Mucosa of descending colon (tissue), 3 donors: Measurements from ENCODE around the gene PHTF2. TPM values are rescaled to one million over a fixed set of nuclear protein-coding genes. Genes with fewer than 3 reads are reported as not detected.

Source experiments
- ATAC-seq: fragments of 200-7000 bp; cut with Tn5 transposase; one replicate; pipeline ENCODE4 v1.9.1; 2020; ENCODE audit warnings: mild to moderate bottlenecking, moderate library complexity
- DNase-seq, 3 donors: peaks; one replicate each; pipeline ENCODE4 v3.0.0-alpha.2; 2020
- H3K36me3 ChIP-seq: fragments of 200-600 bp; one replicate; pipeline ENCODE4 v1.8.0; 2021; ENCODE audit warnings: low read depth, mild to moderate bottlenecking
- H3K4me1 ChIP-seq: fragments of 200-600 bp; one replicate; pipeline ENCODE4 v1.8.0; 2021; ENCODE audit warnings: low read depth, mild to moderate bottlenecking
- H3K4me3 ChIP-seq: fragments of 200-600 bp; one replicate; pipeline ENCODE4 v1.8.0; 2021; ENCODE audit warnings: mild to moderate bottlenecking
- H3K9me3 ChIP-seq: fragments of 200-600 bp; one replicate; pipeline ENCODE4 v1.8.0; 2021; ENCODE audit warnings: mild to moderate bottlenecking
- intact Hi-C, 2 donors: fragments of 100-400 bp; cut with DNase I in 1 of 2; cut with micrococcal nuclease in 1 of 2; formaldehyde crosslinking; loops; one replicate each; pipeline versions ENCODE4 v1.11.0 to v1.11.1; 2022; cut with DNase I, micrococcal nuclease
- total RNA-seq, 3 donors: library from RNA; stranded (reverse); fragmentation: NEBNext Ultra II Directional in 2 of 3; extraction: Animal tissue kit (Norgen Biotek cat#: 25700) in 2 of 3; gene quantifications; one replicate each; pipeline versions ENCODE4 v1.2.1 to v1.2.4, GENCODE V29; 2021 to 2023
- TF ChIP-seq, protein P1 (sequence below): fragments of 200-600 bp; IDR thresholded peaks from one replicate; pipeline ENCODE4 v1.8.0; 2022; ENCODE audit warnings: antibody characterized with exemption, mild to moderate bottlenecking
- donor health status: DM: no; HTN: no; CAD: no; lungs with moderate emphysema.
- donor health status: DM: no; HTN: no; CAD: no.
- donor health status: DM: no; HTN: yes; CAD: no.

PHTF2 gene
- total RNA-seq, 3 donors from 2014 or later: 13.1 to 15.2 (median 13.7) TPM

- H3K4me1 ChIP-seq: no peaks in the 10 kb centered on the region
- ATAC-seq (no peak), DNase-seq (no peak)
- no peaks in the 10 kb centered on the region for H3K9me3 ChIP-seq
- no peak overlapping the region for H3K4me3 ChIP-seq
- TF ChIP-seq, protein P1, sequence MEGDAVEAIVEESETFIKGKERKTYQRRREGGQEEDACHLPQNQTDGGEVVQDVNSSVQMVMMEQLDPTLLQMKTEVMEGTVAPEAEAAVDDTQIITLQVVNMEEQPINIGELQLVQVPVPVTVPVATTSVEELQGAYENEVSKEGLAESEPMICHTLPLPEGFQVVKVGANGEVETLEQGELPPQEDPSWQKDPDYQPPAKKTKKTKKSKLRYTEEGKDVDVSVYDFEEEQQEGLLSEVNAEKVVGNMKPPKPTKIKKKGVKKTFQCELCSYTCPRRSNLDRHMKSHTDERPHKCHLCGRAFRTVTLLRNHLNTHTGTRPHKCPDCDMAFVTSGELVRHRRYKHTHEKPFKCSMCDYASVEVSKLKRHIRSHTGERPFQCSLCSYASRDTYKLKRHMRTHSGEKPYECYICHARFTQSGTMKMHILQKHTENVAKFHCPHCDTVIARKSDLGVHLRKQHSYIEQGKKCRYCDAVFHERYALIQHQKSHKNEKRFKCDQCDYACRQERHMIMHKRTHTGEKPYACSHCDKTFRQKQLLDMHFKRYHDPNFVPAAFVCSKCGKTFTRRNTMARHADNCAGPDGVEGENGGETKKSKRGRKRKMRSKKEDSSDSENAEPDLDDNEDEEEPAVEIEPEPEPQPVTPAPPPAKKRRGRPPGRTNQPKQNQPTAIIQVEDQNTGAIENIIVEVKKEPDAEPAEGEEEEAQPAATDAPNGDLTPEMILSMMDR: no peak
- H3K36me3 ChIP-seq: no peaks in the 10 kb centered on the region
- intact Hi-C loops: no loop called here
These were observed 204.1 kb downstream of the PHTF2 start for GRCh38 chr7:78002715-78003114.

GRCh38 chr7:78006063-78006755 is 207.6 kb downstream of the PHTF2 start:
- Histone ChIP-seq H3K36me3 (no peaks in the 10 kb centered on the region), H3K9me3 (no peaks in the 10 kb centered on the region), H3K4me1 (no peaks in the 10 kb centered on the region), H3K4me3 (no peak overlapping the region)
- intact Hi-C loops: no loop called here
- ATAC-seq (no peak), DNase-seq (no peak)
- TF ChIP-seq, protein P1: no peak

Other genes starting within 250 kb of the PHTF2 start
- 10 to 100 TPM; 19.1 to 31.5 (median 19.6) TPM for gene RSBN1L, start 102.3 kb upstream of the PHTF2 start, total RNA-seq
- gene TMEM60, start 339 bp upstream of the PHTF2 start, total RNA-seq: 10 to 100 TPM; 12.4 to 20.5 (median 17.4) TPM